Stimulated activated CD4-positive, alpha-beta T cell treated with anti-CD3 and anti-CD28 coated beads, TNF-alpha, amount 100 ng/mL, for 24 hours (primary cell): ENCODE measurements around the gene LCN9.

Source experiments
- DNase-seq, 3 experiments: peaks; one replicate each; pipeline ENCODE4 v3.0.0-alpha.2; 2020; ENCODE audit warnings: low read depth in 3 of 3

The LCN9 gene

GRCh38 chr9:135698767-135699166, 35.7 kb downstream of the LCN9 start:
- DNase-seq: no peak

GRCh38 chr9:135699440-135699839, 36.3 kb downstream of the LCN9 start, which contains the start of gene SOHLH1:
TSS of gene SOHLH1 (minus strand) at chr9:135699481. CDS start at chr9:135699467, 14 bp downstream.
- DNase-seq: no peak

- DNase-seq: no peak
These were observed 37.4 kb downstream of the LCN9 start for GRCh38 chr9:135700525-135700924.

- DNase-seq: peak in 1 of 3 experiments; percentile 1
These were observed 38.2 kb downstream of the LCN9 start for GRCh38 chr9:135701067-135701958.

DNA sequence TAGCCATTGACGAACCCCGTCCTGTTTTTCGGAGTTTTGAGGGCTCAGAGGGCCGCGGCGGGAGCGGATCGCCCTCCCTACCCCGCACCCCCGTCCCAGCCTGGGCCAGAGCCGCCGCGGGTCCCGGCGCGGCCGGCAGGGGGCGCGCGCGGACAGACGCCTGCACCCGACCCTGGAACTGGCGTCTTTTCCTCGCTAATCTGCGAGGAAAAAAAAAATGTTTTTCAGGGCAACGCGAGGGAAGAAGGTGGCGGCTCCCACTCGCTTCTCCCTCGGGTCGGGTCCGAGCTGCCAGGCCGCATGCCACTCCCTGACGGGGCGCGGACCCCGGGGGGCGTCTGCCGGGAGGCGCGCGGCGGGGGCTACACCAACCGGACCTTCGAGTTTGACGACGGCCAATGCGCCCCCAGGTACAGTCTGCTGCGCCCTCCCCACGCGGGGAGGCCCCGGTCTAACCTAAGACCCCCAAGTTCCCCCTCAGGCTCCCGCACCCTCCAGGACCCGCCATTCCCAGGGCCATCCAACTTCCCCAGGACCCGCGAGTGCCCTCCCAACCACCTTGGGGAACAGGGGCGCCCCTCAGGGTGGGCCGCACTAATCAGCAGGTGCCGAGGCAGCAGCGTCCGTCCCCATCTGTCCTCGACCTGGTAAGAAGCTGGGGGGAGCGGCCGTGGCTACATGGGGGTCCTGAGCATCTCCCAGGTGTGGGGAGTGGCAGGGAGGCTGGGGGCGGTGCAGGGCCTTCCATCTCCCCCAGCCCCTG, 39.0 kb downstream of the LCN9 start, which contains the start of gene KCNT1:
Gene KCNT1 (plus strand): TSS at position 227 of the 763 bp plus-strand sequence. CDS start 74 bp downstream, at position 301.
- DNase-seq: peak; percentile 7 to 57 (median 39)

GRCh38 chr9:135703726-135704125, 40.6 kb downstream of the LCN9 start:
- no peak for DNase-seq

- DNase-seq: no peak
These were observed 41.4 kb downstream of the LCN9 start for GRCh38 chr9:135704483-135704882.

- no peak for DNase-seq
These were observed 42.3 kb downstream of the LCN9 start for GRCh38 chr9:135705376-135705775.

DNA sequence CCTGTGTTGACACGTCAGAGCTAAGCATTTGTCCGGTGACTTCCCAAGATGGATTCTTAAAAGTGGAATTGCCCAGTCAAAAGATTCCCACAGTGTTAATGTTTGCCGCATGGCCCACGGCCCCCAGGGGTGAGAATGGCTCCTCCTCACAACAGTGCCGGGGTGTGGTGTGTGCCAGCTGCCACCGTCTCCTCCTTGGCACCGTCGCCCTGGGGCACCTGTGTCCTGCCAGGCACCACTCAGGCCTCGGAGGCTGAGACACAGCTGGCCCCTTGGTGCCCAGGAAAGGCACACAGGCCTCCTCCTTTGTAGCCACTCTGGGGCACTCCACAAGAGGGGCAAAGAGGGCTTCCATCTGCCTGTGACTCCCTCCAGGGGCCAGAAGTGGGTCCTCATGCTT, 43.2 kb downstream of the LCN9 start:
- no peak for DNase-seq

- DNase-seq: no peak
These were observed 44.4 kb downstream of the LCN9 start for GRCh38 chr9:135707252-135708138.

GRCh38 chr9:135708164-135708563, 45.1 kb downstream of the LCN9 start:
- DNase-seq: no peak

- no peak for DNase-seq
These were observed 48.3 kb downstream of the LCN9 start for GRCh38 chr9:135711391-135711790.

GRCh38 chr9:135711881-135712280, 48.8 kb downstream of the LCN9 start:
- no peak for DNase-seq

DNA sequence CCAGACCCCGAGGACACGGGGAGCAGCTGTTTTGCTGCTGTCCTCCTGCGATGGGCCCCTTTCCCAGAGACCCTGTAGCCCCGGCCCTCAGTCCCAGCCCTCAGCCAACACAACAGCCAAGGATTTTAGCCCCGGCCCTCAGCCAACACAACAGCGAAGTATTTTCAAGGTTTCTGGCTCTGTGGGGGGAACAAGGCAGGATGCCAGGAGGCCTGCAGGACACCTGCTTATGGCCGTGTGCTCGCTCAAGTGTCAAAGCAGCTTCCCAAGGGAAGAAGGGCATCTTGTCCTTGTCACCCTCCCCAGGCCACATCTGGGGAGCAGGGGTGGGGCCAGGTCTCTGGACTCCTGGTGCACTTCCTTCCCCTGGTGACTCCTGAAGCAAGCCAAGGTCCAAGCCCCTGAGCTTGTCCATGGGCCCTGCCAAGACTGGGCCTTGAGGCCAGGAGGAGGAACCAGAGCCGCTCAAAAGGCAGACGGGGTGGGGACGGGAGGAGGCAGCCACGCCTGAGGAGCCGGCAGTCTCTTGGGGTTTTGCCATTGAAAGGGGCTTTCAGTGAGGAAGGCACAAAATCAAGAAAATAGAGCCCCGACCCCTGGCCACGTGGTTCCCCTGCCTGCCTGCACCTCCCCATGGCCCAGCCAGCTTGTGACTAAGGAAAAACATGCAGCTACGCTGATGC, 49.6 kb downstream of the LCN9 start:
- DNase-seq: no peak

DNA sequence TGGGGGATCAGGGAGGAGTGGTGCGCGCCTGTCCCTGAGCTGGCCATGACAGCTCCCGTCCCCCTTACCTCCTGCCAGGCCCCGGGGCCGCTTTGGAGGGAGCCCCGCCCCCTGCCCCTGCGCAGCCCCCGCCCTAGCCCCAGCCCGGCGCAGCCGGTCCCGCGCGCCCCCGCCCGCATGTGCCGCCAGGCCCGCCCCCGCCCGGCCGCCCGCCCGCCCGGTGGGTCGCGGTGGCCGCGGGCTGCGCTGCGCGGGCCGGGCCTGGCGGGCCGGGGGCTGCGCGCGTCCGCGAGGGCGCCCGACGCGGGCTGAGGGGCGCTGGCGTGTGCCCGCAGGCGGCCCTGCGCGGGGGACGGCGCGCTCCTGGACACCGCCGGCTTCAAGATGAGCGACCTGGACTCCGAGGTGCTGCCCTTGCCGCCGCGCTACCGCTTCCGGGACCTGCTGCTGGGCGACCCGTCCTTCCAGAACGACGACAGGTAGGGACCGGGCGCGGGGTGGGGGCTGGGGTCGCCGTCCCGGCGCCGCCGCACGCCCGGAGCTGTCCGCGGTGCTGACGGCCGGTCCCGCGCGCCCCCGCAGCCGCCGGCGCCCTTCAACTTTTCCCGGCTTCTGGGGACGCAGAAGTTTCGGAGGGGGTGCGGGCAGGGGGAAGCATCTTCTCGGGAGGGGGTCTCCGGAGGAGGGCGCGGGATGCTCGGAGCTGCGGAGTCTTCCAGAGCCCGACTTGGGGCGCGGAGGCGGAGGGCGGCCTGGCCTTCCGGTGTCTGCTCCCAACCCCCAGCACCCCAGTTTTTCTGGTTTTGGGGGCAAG, 51.3 kb downstream of the LCN9 start:
- DNase-seq: no peak

DNA sequence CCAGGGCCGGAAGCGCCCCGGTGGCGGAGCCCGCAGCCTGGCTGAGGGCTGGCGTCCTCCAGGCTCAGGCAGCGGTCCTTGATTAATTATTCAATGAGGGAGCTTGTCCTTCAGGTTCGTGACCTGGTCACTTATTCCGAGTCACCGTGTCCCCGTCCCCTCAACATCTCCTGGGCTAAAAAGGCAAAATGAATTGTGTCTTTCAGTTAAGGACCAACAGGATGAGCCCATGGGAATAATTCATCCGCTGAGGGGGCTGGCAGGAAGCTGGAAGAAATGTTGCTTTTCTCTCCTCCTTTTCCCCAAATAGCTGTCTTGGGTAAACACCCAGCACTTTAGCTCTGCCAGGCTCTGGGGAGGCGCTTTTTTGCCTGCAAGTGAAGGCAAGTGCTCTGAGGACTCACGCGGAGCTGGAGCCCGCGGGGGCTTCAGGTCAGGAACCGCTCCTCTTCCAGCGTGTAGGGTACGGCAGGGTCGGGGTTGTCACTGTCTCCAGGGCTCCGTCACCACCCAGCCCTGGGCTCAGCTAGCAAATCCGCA, 52.0 kb downstream of the LCN9 start:
- DNase-seq: no peak

- no peak for DNase-seq
These were observed 52.9 kb downstream of the LCN9 start for GRCh38 chr9:135716045-135716444.
